ENCODE measurements around the gene SCART1.

The SCART1 gene

DNA sequence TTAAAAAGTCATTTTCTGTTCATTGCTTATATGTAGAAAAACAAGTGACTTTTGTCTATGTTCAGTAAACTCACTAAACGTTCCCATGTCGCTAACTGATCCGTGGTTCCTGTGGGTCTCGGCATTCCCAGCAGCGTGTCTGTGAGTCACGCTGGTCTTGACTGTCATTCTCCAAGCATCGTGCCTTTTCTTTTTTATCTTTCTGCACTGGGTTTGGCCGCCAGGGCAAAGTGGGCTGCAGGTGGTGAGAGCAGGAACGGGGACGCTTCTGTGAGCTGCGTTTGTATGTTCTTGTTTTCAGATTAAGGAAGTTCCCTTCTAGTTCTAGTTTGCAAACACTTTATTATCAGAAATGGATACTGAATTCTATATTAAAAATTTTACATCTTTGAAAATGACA is 6.8 kb upstream of the SCART1 start:
- peaks cover 5 to 33% of the 10 kb centered on the region in 2 donors for H3K9me3 ChIP-seq (ENCODE audit: control insufficient read depth in 1 of 2, low read length in 2 of 2)
- H3K4me1 ChIP-seq (ENCODE audit: control insufficient read depth in 1 of 2, insufficient read depth in 2 of 2, low read length in 2 of 2) = no peaks in the 10 kb centered on the region
- H3K36me3 ChIP-seq (ENCODE audit: control insufficient read depth in 1 of 2, insufficient read depth in 2 of 2, low read length in 2 of 2) = peaks cover 0 to 4% of the 10 kb centered on the region in 2 donors
- no peak overlapping the region for H3K27ac ChIP-seq (ENCODE audit: low read length)
- H3K4me3 ChIP-seq (ENCODE audit: low read depth in 1 of 2, low read length in 2 of 2) = no peak overlapping the region
- no peaks in the 10 kb centered on the region for H3K27me3 ChIP-seq (ENCODE audit: low read depth, low read length)

- H3K9me3 ChIP-seq (ENCODE audit: control insufficient read depth in 1 of 2, low read length in 2 of 2) = peaks cover 5 to 33% of the 10 kb centered on the region in 2 donors
- H3K27ac ChIP-seq (ENCODE audit: low read length) = no peak overlapping the region
- no peaks in the 10 kb centered on the region for H3K4me1 ChIP-seq (ENCODE audit: control insufficient read depth in 1 of 2, insufficient read depth in 2 of 2, low read length in 2 of 2)
- no peaks in the 10 kb centered on the region for H3K27me3 ChIP-seq (ENCODE audit: low read depth, low read length)
- no peak overlapping the region for H3K4me3 ChIP-seq (ENCODE audit: low read depth in 1 of 2, low read length in 2 of 2)
- peaks cover 0 to 1% of the 10 kb centered on the region in 2 donors for H3K36me3 ChIP-seq (ENCODE audit: control insufficient read depth in 1 of 2, insufficient read depth in 2 of 2, low read length in 2 of 2)
Measured at GRCh38 chr10:133448120-133448519, 5.6 kb upstream of the SCART1 start.

DNA sequence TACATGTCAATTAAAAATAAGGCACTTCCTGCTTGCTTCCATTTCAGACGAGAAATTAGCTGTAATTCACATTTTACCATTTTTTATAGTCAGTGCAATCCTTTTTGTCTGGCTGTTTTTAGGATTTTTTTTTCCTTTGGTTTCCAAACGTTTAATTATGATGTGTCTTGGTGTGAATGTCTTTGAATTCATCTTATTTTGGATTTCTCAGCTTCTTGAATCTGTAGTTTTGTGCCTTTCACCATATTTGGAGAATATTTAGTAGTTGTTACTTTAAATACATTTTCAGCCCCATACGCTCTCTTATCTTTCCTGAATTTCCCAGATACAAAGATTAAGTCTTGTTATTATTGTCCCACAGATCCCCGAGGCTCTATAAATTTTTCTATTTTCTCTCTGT is 2.4 kb upstream of the SCART1 start:
- no peaks in the 10 kb centered on the region for H3K27me3 ChIP-seq (ENCODE audit: low read depth, low read length)
- no peaks in the 10 kb centered on the region for H3K36me3 ChIP-seq (ENCODE audit: control insufficient read depth in 1 of 2, insufficient read depth in 2 of 2, low read length in 2 of 2)
- H3K27ac ChIP-seq (ENCODE audit: low read length) = no peak overlapping the region
- peaks cover 5 to 31% of the 10 kb centered on the region in 2 donors for H3K9me3 ChIP-seq (ENCODE audit: control insufficient read depth in 1 of 2, low read length in 2 of 2)
- H3K4me3 ChIP-seq (ENCODE audit: low read depth in 1 of 2, low read length in 2 of 2) = no peak overlapping the region
- H3K4me1 ChIP-seq (ENCODE audit: control insufficient read depth in 1 of 2, insufficient read depth in 2 of 2, low read length in 2 of 2) = no peaks in the 10 kb centered on the region

GRCh38 chr10:133452453-133452852 is 1.3 kb upstream of the SCART1 start:
- Histone ChIP-seq H3K9me3 (ENCODE audit: control insufficient read depth in 1 of 2, low read length in 2 of 2) (peaks cover 0 to 21% of the 10 kb centered on the region in 2 donors), H3K4me1 (ENCODE audit: control insufficient read depth in 1 of 2, insufficient read depth in 2 of 2, low read length in 2 of 2) (no peaks in the 10 kb centered on the region), H3K36me3 (ENCODE audit: control insufficient read depth in 1 of 2, insufficient read depth in 2 of 2, low read length in 2 of 2) (no peaks in the 10 kb centered on the region), H3K4me3 (ENCODE audit: low read depth in 1 of 2, low read length in 2 of 2) (no peak overlapping the region), H3K27ac (ENCODE audit: low read length) (no peak overlapping the region), H3K27me3 (ENCODE audit: low read depth, low read length) (no peaks in the 10 kb centered on the region)

DNA sequence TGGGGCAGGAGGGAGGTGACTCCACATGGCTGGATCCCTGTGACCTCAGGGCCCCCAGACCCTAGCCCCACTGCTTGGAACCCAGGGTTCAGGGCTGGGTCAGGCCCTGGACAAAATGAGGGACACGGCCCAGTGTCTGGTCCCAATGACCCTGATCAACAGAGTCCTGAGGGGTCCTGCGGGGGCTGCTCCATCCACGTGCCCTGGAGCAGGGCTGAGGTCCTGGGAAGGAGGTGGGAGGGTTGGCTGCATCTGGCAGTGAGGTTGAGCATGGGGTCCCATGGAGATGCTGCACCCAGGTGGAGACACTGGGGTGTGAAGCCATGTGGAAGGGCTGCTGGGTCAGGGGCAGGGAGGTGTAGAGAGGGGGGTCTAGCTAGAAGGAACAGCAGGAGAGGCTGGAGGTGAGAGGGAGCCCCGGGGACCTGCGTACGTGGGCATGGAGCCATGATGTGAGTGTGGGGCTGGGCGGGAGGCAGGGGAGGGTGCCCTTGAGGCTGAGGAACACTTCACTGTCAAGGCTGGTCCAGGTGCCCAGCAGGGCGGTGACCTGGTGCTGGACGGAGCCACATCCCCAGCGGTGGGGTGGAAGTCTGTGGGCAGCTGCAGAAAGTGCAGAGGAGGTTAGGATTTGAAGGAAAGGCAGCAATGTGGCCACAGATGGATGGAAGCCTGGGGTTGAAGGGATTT is 604 bp downstream of the SCART1 start:
- no peaks in the 10 kb centered on the region for H3K27me3 ChIP-seq (ENCODE audit: low read depth, low read length)
- H3K4me3 ChIP-seq (ENCODE audit: low read depth in 1 of 2, low read length in 2 of 2) = no peak overlapping the region
- H3K9me3 ChIP-seq (ENCODE audit: control insufficient read depth in 1 of 2, low read length in 2 of 2) = peaks cover 0 to 7% of the 10 kb centered on the region in 2 donors
- H3K36me3 ChIP-seq (ENCODE audit: control insufficient read depth in 1 of 2, insufficient read depth in 2 of 2, low read length in 2 of 2) = no peaks in the 10 kb centered on the region
- H3K4me1 ChIP-seq (ENCODE audit: control insufficient read depth in 1 of 2, insufficient read depth in 2 of 2, low read length in 2 of 2) = no peaks in the 10 kb centered on the region
- H3K27ac ChIP-seq (ENCODE audit: low read length) = no peak overlapping the region

DNA sequence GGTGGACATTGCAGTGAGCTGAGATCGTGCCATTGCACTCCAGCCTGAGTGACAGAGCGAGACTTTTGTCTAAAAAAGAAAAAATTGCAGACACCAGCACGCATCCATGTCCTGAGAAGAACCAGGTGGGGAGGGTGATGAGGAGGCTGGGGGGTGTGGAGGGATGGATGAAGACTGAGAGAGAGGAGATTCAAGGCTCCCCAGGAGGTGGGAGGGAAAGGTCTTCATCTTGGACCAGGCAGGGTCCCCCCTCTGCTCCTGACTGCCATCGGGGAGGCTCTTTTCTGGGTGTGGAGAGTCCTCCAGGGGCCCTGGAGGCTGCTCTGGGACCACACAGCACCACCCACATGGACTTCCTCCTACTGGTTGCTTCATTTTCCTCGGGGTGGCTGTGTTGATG is 1.5 kb downstream of the SCART1 start:
- no peak overlapping the region for H3K27ac ChIP-seq (ENCODE audit: low read length)
- H3K4me3 ChIP-seq (ENCODE audit: low read depth in 1 of 2, low read length in 2 of 2) = no peak overlapping the region
- H3K36me3 ChIP-seq (ENCODE audit: control insufficient read depth in 1 of 2, insufficient read depth in 2 of 2, low read length in 2 of 2) = no peaks in the 10 kb centered on the region
- no peaks in the 10 kb centered on the region for H3K4me1 ChIP-seq (ENCODE audit: control insufficient read depth in 1 of 2, insufficient read depth in 2 of 2, low read length in 2 of 2)
- H3K9me3 ChIP-seq (ENCODE audit: control insufficient read depth in 1 of 2, low read length in 2 of 2) = peaks cover 0 to 5% of the 10 kb centered on the region in 2 donors
- no peaks in the 10 kb centered on the region for H3K27me3 ChIP-seq (ENCODE audit: low read depth, low read length)

DNA sequence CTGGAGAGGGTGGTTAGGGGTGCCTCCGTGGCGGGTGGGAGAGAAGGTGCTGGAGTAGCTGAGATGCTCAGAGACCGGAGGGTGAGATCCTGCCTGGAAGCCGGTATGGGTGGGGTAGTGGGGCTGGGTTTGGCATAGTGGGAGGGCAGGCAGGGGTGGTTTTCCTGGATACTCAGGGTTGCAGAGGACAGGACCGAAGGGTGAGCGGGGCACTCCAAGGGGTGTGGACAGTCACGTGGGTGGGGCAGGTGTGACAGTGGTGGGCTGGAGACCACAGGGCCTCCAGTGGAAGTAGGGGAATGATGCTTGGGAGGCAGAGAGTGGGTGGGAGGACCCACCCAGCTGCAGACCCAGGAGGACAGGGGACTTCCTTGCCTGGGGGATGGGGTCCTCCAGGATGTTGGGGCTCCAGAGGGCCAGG is 1.9 kb downstream of the SCART1 start:
- H3K36me3 ChIP-seq (ENCODE audit: control insufficient read depth in 1 of 2, insufficient read depth in 2 of 2, low read length in 2 of 2) = no peaks in the 10 kb centered on the region
- no peak overlapping the region for H3K4me3 ChIP-seq (ENCODE audit: low read depth in 1 of 2, low read length in 2 of 2)
- H3K27me3 ChIP-seq (ENCODE audit: low read depth, low read length) = no peaks in the 10 kb centered on the region
- peaks cover 0 to 5% of the 10 kb centered on the region in 2 donors for H3K9me3 ChIP-seq (ENCODE audit: control insufficient read depth in 1 of 2, low read length in 2 of 2)
- no peak overlapping the region for H3K27ac ChIP-seq (ENCODE audit: low read length)
- no peaks in the 10 kb centered on the region for H3K4me1 ChIP-seq (ENCODE audit: control insufficient read depth in 1 of 2, insufficient read depth in 2 of 2, low read length in 2 of 2)

- Histone ChIP-seq H3K27me3 (ENCODE audit: low read depth, low read length) (no peaks in the 10 kb centered on the region), H3K9me3 (ENCODE audit: control insufficient read depth in 1 of 2, low read length in 2 of 2) (peaks cover 0 to 4% of the 10 kb centered on the region in 2 donors), H3K27ac (ENCODE audit: low read length) (no peak overlapping the region), H3K4me3 (ENCODE audit: low read depth in 1 of 2, low read length in 2 of 2) (no peak overlapping the region), H3K36me3 (ENCODE audit: control insufficient read depth in 1 of 2, insufficient read depth in 2 of 2, low read length in 2 of 2) (no peaks in the 10 kb centered on the region), H3K4me1 (ENCODE audit: control insufficient read depth in 1 of 2, insufficient read depth in 2 of 2, low read length in 2 of 2) (no peaks in the 10 kb centered on the region)
Measured at GRCh38 chr10:133456041-133456951, 2.6 kb downstream of the SCART1 start.

DNA sequence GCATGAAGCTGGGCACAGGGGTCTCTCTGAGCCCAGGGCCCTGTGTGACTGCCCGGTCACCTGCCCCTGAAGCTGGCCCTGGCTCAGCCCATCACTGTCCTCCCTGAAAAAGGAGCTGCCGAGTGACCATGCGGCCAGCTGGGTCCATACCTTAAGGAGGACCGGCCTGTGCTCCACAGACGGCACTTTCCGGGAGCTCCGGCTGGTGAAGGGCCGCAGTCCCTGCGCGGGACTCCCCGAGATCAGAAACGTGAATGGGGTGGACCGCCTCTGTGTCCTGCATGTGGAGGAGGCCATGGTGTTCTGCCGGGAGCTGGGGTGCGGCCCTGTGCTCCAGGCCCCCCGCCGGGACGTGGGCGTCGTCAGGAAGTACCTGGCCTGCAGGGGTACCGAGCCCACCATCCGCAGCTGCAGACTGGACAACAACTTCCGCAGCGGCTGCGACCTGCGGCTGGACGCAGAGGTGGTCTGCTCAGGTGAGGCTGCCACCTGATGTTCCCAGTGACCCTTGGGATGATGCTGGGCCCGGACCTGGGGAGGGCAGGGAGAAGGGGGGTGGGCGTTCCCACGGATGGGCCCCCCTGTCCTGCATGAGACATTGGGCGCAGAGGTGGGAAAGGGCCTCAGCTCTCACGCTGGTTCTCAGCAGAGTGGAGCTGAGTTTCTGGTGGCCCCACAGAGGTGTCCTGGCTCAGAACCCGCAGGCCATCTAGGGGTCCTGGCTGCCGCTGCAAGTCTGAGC is 3.5 kb downstream of the SCART1 start:
- no peaks in the 10 kb centered on the region for H3K36me3 ChIP-seq (ENCODE audit: control insufficient read depth in 1 of 2, insufficient read depth in 2 of 2, low read length in 2 of 2)
- no peak overlapping the region for H3K4me3 ChIP-seq (ENCODE audit: low read depth in 1 of 2, low read length in 2 of 2)
- H3K9me3 ChIP-seq (ENCODE audit: control insufficient read depth in 1 of 2, low read length in 2 of 2) = no peaks in the 10 kb centered on the region
- no peaks in the 10 kb centered on the region for H3K27me3 ChIP-seq (ENCODE audit: low read depth, low read length)
- no peaks in the 10 kb centered on the region for H3K4me1 ChIP-seq (ENCODE audit: control insufficient read depth in 1 of 2, insufficient read depth in 2 of 2, low read length in 2 of 2)
- H3K27ac ChIP-seq (ENCODE audit: low read length) = no peak overlapping the region

- Histone ChIP-seq H3K27ac (ENCODE audit: low read length) (no peak overlapping the region), H3K27me3 (ENCODE audit: low read depth, low read length) (no peaks in the 10 kb centered on the region), H3K4me1 (ENCODE audit: control insufficient read depth in 1 of 2, insufficient read depth in 2 of 2, low read length in 2 of 2) (no peaks in the 10 kb centered on the region), H3K36me3 (ENCODE audit: control insufficient read depth in 1 of 2, insufficient read depth in 2 of 2, low read length in 2 of 2) (no peaks in the 10 kb centered on the region), H3K4me3 (ENCODE audit: low read depth in 1 of 2, low read length in 2 of 2) (no peak overlapping the region), H3K9me3 (ENCODE audit: control insufficient read depth in 1 of 2, low read length in 2 of 2) (no peaks in the 10 kb centered on the region)
Measured at GRCh38 chr10:133458021-133458709, 4.4 kb downstream of the SCART1 start.

Measured in muscle layer of duodenum (tissue), 2 donors.